Mucosa of rectum (tissue), 2 donors: ENCODE data around the gene CRHR2.

Experiments used
- H3K27ac ChIP-seq, 2 donors: one replicate each; pipeline ENCODE4 v1.7.0; 2013; ENCODE audit warnings: inconsistent platforms in 2 of 2, low read depth in 2 of 2, low read length in 2 of 2
- H3K27me3 ChIP-seq, 2 donors: one replicate each; pipeline ENCODE4 v1.7.0; 2013; ENCODE audit warnings: low read length in 2 of 2; ENCODE audit not compliant: control insufficient read depth in 2 of 2, insufficient read depth in 2 of 2
- H3K36me3 ChIP-seq, 2 donors: one replicate each; pipeline ENCODE4 v1.7.0; 2013; ENCODE audit warnings: low read length in 2 of 2; ENCODE audit not compliant: control insufficient read depth in 2 of 2, insufficient read depth in 2 of 2
- H3K4me1 ChIP-seq, 2 donors: one replicate each; pipeline ENCODE4 v1.7.0; 2013; ENCODE audit warnings: low read length in 2 of 2, mild to moderate bottlenecking in 1 of 2; ENCODE audit not compliant: control insufficient read depth in 2 of 2, insufficient read depth in 2 of 2
- H3K4me3 ChIP-seq, 2 donors: one replicate each; pipeline ENCODE4 v1.7.0; 2013; ENCODE audit warnings: low read length in 2 of 2
- H3K9ac ChIP-seq, 2 donors: one replicate each; pipeline ENCODE4 v1.7.0; 2013; ENCODE audit warnings: low read length in 2 of 2, low read depth in 1 of 2, mild to moderate bottlenecking in 1 of 2
- H3K9me3 ChIP-seq, 2 donors: one replicate each; pipeline ENCODE4 v1.7.0; 2013; ENCODE audit warnings: low read length in 2 of 2; ENCODE audit not compliant: control insufficient read depth in 2 of 2
- donor health status: healthy.
- donor health status: Normal muscosa, but diverticular disease.

CRHR2 gene

DNA sequence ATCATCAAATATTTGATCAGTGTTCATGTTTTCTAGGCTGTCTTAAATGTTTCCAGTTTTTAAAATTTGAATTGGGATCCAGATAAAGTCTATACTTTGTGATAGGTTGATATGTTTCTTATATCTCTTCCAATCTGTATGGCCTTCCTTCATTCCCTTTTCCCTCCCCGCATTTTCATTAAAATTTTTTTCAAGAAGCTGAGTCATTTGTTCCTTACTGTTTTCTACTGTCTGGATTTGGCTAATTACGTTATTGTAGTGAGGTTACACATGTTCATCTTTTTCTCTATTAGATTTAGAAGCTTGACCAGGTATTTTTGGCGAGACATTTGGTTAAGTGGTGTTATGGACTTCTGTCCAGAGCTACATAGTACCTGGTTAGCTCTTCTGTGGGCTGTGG, 76.4 kb downstream of the CRHR2 start:
- no peak overlapping the region for H3K9ac ChIP-seq
- H3K27me3 ChIP-seq: no peaks in the 10 kb centered on the region
- H3K4me3 ChIP-seq: no peak overlapping the region
- peaks cover 58 to 73% of the 10 kb centered on the region in 2 donors for H3K36me3 ChIP-seq
- H3K9me3 ChIP-seq: no peaks in the 10 kb centered on the region
- no peak overlapping the region for H3K27ac ChIP-seq
- H3K4me1 ChIP-seq: no peaks in the 10 kb centered on the region

DNA sequence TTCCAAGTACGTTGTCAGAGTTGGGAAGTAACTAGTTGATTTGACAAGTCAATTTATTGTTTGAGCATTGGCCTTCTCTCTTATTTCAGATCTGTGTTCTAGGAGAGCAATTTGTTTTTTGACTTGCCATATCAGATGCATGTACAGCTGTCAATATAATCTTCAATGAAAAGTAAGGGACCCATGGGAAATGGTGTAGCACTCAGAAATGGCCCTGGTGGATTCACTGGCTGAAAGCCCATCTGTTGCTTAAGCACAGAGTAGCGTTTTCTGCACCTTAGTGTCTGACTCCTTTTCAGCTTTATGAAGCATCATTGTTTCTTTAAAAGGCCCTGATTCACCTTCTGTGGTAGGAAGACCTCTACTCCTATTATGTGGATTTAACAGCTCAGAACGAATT, 77.4 kb downstream of the CRHR2 start:
- no peaks in the 10 kb centered on the region for H3K9me3 ChIP-seq
- H3K9ac ChIP-seq: no peak overlapping the region
- no peak overlapping the region for H3K4me3 ChIP-seq
- no peaks in the 10 kb centered on the region for H3K4me1 ChIP-seq
- H3K36me3 ChIP-seq: peaks cover 62 to 75% of the 10 kb centered on the region in 2 donors
- no peaks in the 10 kb centered on the region for H3K27me3 ChIP-seq
- no peak overlapping the region for H3K27ac ChIP-seq
